LHCN-M2 (cell line): Measurements from ENCODE around the gene CRKL. TPM values are rescaled to one million over a fixed set of nuclear protein-coding genes. Genes with fewer than 3 reads are reported as not detected.
"Not testable (repeated sequence)": the region's sequence is repeated elsewhere in the genome, so short reads cannot be mapped to it uniquely, and the experiment has no call there.

Source experiments
- DNase-seq: peaks from one replicate; pipeline ENCODE4 v3.0.0-alpha.2; 2012; ENCODE audit warnings: low read depth
- total RNA-seq: library from RNA; depleted of rRNA; stranded (reverse); fragments of >200 nt; gene quantifications from 2 replicates; pipeline ENCODE4 v1.2.3, GENCODE V29; 2014

CRKL gene
- total RNA-seq, 1 experiment from 2014 or later = 50.0 TPM

- DNase-seq = no peak
These were observed 49.9 kb downstream of the CRKL start, which contains the start of gene AIFM3 for GRCh38 chr22:20966883-20967696. Gene AIFM3, plus strand, starts transcription at chr22:20967255. Its CDS starts 690 bp downstream, at chr22:20967945.

DNA sequence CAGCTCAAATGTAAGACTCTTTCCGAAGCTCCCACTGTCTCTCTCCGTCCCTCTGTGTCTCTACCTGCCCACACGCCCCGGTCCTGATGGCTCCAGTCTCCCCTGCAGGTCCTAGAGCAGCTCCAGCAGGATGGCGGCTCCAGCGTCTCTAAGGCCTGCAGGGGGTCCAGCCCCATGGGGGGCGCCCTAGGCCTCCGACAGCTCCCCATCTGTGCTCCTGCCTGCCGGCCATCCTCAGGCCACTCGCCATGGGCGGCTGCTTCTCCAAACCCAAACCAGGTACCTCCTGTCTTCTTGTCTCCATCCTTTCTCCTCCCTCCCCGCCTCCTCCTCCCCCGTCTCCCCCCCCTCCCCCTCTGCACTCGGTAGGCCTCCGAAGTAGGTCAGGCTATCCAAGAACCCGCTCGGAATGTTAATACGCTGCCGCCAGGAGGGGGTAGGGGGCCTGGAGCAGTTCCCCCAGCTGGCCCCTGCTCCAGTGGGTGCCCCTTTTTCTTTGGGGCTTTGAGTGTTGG is 50.5 kb downstream of the CRKL start:
- no peak for DNase-seq

DNA sequence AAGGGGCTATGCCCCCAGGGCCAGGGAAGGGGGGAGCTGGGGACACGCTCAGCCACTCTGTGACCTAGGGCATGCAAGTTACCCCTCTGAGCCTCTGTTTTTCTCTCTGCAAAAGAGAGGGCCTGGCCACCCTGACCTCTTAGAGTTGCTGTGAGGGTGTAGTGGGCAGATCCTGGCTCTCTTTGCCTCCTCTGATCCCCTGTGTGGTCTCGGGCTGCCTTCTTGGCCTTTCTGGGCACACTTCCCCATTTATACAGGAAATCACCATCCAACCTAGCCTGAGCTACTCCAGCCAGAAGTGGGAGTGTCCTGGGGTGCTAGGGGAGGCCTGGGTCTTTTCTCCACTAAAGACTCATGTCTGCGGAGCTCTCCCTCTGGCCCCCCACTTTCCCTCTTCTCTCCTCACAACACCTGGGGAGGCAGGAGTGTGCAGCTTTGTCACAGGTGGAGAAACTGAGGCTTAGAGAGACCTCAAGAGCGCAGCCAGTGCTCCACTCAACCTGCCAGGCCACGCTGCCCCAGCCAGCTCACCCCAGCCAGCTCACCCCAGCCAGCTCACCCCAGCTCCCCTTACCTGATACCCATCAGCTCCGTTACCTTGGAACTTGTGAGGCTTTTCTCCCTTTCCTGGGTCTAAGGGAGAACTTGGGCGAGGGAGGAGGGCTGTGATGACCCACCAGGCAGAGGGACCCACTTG is 51.2 kb downstream of the CRKL start:
- DNase-seq = no peak

- no peak for DNase-seq
These were observed 53.9 kb downstream of the CRKL start for GRCh38 chr22:20970939-20971657.

DNA sequence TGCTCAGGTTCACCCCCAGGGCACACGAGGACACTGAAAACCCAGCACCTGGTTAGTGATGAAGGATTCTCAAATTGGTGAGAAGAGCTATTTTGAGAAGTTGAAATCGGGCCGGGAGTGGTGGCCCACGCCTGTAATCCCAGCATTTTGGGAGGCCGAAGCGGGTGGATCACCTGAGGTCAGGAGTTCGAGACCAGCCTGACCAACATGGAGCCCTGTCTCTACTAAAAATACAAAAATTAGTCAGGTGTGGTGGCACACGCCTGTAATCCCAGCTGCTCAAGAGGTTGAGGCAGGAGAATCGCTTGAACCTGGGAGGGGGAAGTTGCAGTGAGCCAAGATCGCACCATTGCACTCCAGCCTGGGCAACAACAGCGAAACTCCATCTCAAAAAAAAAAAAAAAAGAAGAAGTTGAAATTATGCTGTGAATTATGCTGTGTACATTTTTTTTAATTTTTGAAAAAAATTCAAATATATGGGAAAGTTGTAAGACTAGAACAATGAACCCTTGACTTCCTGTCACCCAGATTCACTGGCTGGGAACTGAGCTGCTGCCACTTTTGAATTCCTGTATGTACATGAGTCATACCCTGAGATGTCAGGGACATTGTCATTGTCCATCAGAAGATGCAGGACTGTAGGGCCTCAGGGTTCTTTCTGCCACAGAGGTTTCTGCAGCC is 54.9 kb downstream of the CRKL start:
- DNase-seq = not testable (repeated sequence)

GRCh38 chr22:20972933-20973577 is 55.8 kb downstream of the CRKL start:
- no peak for DNase-seq

DNA sequence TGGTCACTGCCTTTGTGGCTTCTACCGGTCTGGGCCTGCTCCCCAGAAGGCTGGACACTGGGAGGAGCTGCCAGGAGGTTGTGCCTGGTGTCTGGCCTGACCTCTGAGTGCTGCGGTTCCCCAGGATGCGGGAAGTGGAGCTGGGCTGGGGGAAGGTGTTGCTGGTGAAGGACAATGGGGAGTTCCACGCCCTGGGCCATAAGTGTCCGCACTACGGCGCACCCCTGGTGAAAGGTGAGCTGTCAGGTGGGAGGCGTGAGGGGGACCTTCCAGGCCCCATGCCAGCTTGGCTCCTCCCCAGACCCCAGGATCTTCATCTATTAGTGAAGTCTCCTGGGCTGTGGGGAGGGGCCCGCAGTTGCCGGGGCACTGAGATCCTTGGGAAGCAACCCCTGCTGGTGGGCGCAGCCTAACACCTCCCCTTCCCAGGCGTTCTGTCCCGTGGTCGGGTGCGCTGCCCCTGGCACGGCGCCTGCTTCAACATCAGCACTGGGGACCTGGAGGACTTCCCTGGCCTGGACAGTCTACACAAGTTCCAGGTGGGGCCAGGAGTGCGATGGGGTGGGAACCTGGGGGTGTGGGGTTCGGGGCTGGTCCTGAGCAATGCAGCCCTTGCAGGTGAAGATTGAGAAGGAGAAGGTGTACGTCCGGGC is 56.6 kb downstream of the CRKL start:
- no peak for DNase-seq

- no peak for DNase-seq
These were observed 57.2 kb downstream of the CRKL start for GRCh38 chr22:20974336-20974955.

DNA sequence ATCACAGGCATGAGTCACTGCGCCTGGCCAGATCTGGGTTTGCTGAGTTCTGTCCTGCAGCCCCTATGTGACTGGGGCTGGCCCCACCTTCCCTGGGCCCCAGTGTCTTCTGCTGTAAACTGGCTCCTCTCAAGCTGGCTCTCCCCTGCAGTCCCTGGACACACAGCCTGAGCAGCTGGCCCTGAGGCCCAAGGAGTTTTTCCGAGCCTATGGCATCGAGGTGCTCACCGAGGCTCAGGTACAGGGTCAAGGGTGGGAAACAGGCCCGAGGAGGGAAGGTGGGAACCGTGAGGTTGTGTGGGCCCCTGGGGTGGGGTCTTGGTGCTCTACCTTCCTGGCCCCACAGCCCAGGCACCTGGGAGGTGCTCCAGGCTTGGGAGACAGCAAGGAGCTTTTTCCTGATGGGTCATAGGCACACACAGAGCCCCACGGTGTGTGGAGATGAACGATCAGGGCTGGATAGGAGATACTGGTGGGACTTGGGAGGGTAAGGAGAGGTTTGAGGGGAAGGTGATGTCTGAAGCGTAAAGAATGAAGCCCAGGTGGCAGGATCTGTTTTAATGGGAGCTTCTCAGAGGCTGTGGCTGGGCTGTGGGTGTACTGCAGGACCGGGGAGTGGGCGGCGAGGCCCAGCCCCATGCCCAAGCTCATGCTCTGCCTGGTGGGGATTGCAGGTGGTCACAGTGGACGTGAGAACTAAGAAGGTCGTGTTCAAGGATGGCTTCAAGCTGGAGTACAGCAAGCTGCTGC is 58.5 kb downstream of the CRKL start:
- no peak for DNase-seq

GRCh38 chr22:20976291-20976877 is 59.2 kb downstream of the CRKL start:
- no peak for DNase-seq

GRCh38 chr22:20977019-20977418 is 59.8 kb downstream of the CRKL start:
- DNase-seq = no peak

GRCh38 chr22:20977516-20978170 is 60.4 kb downstream of the CRKL start:
- DNase-seq = no peak

DNA sequence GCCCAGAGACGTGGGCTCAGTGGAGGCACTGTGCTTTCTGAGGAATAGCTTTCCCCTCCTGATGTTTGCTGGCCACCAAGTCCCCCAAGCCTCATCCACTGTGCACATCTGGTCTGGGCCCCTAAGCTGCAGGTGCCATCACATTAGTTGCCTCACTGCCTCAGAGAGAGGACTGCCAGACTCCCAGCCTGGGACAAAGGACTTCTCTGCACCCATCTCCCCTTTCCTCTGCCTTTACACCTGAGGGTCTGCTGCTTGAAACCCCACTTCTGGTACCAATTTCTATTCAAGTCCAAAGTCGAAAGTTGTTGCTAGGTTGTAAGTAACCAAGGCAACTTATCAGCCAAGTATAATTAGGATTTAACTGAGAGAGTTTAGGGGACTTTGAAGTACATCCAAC is 61.2 kb downstream of the CRKL start:
- DNase-seq = no peak

GRCh38 chr22:20979243-20979809 is 62.1 kb downstream of the CRKL start:
- no peak for DNase-seq

GRCh38 chr22:20979940-20980453 is 62.8 kb downstream of the CRKL start:
- DNase-seq = no peak

GRCh38 chr22:20980523-20980922 is 63.3 kb downstream of the CRKL start:
- no peak for DNase-seq

DNA sequence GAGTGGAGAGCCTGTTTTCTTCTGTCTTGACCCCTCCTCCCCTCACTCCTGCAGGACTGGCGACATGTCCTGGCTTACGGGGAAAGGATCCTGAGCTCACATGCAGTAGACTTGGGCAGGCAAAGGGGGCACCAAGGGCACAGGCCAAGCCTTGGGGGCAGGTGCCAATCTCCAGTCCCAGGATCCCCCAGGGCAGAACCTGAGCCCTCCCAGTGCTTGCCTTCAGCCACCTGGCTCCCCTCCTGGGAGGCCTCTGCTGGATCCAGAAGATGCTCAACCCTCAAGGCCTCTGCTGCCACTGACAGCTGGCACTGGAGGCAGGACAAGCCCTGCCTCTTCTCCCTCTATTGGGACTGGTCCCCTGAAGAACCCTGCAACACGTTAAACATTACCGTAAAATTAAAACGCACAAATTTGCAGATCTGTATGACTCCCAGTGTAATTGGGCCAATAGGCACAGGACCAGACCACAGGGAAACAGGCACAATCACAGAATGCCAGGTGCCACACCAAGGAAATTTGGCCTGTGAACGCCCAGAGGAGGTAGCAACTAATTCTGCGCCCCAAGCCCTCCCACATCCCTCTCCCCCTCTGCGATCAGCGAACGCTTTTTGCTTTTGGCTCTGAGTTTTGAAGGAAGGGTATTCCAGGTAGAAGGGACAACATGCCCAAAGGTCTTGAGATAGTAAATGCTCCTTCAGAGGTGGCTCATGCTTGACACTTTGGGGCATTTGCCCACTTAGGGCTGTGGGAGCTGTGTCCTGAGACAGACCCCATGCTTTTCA is 63.9 kb downstream of the CRKL start:
- DNase-seq = no peak
